AG08395 (cell line): ENCODE data around the gene TCHHL1.

ENCODE experiments used
- DNase-seq: peaks from one replicate; pipeline ENCODE4 v3.0.0; 2012; ENCODE audit warnings: mixed read lengths, low spot score

The TCHHL1 gene

GRCh38 chr1:152038871-152039270 is 50.0 kb downstream of the TCHHL1 start:
- DNase-seq = no peak

GRCh38 chr1:152036267-152037216 is 52.3 kb downstream of the TCHHL1 start, which contains the start of gene S100A11:
Gene S100A11 (minus strand): TSS chr1:152037004. CDS start chr1:152036915, 89 bp downstream.
- peak; percentile 92 for DNase-seq

- peak; percentile 49 for DNase-seq
These were observed 53.2 kb downstream of the TCHHL1 start for GRCh38 chr1:152035539-152036266.

GRCh38 chr1:152034654-152035538 is 54.0 kb downstream of the TCHHL1 start:
- DNase-seq = peak; percentile 73

GRCh38 chr1:152034324-152034653 is 54.6 kb downstream of the TCHHL1 start:
- no peak for DNase-seq
